NCI-H2029 treated with DMSO at 0.1 percent for 48 hours (cell line): ENCODE data around the gene AGAP1.

Experiments
- DNase-seq: peaks from one replicate; lab custom pipeline; 2025; lab: John Stamatoyannopoulos, UW

Gene AGAP1

DNA sequence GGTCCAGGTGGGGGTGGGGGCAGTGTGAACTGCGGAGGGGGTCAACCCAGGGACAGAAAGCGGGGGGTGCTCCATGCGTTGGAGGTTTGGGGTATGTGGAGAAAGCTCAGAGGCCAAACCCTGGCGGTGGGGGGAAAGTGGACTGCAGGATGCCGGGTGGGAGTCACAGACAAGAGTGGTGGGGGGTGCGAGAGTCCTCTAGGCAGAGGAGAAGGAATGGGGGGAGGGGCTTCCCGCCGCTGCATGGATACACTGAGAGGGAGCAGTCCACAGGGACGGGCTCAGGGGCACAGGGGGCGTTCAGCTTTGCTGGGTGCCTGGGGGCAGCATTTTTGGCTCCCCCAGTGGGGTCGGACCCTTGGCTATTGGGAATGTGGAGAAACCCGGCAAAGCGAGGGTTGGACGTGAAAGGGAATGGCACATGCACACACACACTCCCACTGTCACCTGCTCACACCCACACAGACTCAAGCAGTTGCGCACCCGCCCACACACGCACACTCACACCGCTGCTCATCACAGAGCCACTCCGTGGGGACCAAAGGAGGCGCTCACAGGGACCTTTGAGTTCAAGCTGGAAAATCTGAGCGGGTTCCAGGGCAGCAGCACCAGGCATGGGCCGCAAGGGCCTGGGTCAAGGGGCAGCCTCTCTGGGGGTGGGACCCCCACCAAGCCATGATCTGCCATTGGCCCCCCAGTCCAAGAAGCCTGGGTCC lies 666.7 kb downstream of the AGAP1 start:
- no peak for DNase-seq

DNA sequence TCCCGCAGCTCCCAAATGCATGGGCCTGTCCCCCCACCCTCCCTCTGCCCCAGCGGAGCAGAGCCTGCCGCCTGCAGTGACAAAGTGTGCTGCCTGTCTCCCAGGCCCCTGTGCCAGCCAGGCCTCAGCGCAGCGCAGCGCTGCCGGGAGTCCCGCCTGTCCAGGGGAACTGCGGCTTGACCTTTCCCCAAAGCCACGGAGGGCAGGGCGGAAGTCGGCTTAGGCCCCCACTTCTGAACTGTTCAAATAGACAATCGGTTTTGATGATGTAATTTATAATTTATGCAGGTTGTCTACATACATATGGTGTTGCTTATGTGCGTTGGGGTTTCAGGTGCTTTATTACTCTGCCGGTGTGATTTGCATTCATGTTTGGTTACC lies 667.2 kb downstream of the AGAP1 start:
- no peak for DNase-seq

DNA sequence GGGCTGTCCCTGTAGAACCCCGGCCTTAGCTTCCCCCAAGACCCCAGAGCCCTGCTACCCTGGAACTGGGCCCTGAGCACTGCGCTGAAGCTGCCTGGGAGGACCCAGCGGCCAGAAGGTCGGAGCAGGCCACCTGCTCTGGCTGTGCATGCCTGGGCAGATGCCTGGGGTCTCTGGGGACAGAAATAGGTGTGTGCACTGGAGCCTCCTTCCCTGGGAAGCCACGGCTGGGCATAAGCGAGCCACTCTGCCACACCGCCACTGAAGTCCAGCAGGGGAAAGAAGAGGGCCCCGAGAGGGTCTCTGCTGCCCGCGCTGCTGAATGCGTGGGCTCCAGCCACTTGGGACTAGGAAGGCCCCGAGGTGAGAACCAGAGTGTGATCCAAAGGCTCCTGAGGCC lies 667.7 kb downstream of the AGAP1 start:
- DNase-seq = no peak

DNA sequence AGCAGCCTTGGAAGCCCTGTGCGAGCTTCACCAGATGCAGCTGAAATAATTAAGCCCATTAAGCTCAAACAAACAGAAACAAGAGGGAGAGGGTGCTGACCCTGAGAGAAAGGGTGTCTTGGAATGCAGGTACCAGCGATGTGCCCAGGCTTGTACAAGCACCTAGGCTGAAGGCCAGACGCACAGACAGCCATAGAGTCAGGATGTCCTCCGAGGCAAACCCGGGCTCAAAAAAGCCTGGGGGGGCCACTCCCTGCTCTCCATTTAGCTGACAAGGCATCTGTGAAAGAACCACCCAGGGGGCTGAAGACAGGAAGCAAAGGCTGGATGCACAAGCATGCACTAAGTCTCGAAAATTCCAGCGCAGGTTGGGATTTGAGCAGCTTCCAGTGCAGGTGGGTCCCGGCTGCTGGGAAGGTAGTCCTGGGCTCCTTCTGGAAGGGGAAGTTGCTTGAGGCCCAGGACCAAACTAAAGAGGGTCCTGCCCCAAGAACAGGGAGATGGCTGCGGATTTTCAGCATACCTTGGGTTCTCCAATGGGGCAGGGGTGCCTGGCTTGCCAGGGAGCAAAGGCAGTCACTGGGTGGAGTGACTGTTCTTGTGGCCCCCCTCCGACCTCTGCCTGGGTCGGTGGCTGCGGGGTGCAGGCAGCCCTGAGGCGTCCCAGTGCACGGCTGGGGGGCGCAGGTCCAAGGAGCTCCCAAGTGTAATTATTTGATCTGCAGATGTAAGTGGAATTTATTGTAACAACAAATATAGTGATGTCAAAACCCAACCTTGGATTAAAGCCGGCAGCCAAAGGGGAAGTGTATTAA lies 668.4 kb downstream of the AGAP1 start:
- no peak for DNase-seq

DNA sequence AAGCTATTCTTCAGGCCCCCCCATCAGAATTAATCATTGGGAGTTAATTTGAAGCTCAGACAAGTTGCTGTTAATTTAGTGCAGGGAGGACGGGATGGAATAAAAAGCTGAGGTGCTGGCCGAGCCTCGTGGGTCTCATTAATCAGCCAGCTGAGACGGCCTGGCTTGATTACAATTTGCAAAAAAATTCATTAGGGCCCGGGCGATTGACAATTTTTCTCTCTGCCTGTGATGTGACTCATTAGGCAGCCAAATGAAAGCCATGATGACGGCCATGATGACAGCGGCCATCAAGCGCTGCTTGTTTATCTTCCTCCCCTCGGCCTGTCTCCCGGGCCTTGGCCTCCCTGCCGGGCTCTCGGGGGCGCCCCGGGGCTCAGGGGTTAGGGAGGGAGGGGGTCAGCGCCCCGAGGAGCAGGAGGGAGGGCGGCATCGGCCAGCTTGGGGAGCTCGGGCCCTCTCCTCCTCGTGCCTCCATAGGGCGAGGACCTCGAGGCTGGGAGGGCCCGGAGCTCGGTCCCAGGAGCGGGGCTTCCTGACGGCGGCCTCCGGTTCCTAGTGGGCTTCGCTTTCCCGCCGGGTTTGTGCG lies 669.1 kb downstream of the AGAP1 start:
- no peak for DNase-seq

DNA sequence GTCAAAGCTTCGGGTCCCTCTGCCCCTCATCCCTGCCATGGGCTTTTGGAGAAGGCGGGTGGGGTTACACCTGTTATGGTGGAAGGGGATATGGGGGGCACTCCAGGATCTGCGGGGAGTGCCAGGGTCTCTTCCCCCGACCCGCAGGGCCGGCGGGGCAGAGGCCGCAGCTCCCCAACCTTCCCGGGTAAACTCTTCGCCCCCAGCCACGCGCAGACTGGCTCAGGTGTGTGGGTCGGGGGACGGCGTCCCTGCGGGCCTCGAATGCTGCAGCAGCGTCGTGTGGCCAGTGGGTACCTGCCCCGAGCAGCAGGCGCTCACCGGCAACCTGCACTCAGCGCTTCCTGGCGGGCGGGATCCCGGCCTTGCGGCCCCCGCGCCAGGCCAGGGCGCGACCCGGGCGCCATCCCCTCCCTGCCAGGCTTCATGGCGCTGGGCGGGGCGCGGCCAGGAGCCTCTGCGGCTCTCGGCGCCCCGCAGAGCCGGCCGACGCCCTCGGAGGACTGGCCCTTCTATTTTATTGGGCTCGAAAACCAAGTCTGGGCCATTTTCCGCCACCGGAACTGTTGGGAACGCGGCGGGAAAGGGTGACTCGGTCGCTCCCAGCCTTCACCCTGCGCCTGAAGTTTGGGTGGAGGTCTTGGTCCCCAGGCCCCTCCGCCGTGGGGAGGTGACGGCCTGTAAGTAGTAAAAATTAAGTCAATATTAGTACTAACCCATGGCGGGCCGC lies 669.8 kb downstream of the AGAP1 start:
- DNase-seq = no peak

DNA sequence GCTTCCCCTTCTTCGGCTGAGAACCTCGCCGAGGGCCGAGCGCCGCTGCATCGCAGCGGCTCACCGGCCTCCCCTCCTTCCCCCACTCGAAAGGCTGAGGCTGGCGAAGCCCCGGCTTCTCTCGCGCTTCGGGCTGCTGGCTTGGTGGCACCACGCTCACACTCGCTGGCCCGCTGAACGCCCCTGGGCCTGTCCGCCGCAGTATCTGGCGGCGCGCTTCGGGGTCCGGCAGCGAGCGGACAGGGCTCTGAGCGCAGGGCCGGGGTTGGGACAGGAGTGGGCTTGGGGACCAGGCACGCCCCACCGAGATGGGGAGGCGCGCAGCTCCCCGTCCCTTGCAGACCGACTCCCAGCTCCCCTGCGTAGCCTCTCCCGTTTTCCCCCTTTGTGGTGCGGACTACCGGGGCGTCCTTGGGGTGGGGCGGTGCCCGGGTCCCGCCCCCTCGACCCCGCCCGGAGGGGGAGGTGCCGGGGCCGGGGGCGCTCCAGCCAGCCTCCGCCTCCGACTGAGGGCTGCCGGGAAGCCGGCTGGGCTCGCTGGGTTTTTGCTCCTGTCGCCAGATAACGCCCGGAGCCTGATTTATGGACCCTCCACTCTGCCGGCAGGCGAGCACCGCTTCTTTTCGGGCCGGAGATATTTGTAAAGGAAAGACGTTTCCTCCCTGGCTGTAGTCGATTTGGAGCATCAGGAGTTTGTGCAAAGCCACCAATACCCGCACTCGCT lies 670.5 kb downstream of the AGAP1 start:
- no peak for DNase-seq

DNA sequence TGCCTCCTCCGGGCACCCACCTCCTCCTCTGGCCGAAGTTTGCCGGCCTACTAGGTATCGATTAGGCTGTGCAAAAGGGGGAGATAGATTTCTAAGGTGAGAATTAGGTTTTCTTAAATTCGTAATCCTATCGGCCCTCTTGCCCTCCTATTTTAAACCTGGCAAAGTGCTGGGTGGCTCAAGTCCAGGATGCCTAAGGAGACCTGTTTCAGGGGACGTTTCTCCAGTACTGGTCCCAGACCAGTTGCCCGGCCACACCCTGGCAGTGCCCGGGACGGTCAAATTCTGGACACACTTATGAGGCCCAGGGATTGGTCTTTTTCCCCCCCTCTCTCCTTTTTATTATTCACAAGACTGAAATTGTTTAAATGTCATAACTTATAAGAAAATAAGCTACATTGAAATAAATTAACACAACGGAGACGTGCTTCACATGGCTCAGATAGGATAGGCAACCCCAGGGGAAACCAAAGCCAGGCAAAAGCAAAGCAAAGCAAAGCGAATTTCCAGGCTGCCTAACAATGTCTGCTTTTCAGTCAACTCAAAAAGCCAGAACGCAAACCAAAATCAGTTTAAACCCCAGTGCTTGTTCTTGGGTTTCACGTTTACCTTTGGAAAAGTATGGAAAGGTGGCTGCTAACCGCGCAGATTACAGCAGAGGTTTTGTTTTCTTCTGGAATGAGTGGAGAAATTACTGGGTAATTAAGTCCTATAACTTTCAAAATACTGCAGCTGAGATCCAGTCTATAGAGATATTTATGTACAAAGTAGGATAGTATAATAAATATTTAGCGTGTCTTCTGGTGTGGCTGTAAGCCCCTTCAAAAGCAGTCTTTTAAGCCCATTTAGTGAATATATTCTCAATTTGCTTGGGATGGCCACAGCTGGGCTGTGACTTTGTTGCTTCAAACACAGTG lies 671.3 kb downstream of the AGAP1 start:
- no peak for DNase-seq

DNA sequence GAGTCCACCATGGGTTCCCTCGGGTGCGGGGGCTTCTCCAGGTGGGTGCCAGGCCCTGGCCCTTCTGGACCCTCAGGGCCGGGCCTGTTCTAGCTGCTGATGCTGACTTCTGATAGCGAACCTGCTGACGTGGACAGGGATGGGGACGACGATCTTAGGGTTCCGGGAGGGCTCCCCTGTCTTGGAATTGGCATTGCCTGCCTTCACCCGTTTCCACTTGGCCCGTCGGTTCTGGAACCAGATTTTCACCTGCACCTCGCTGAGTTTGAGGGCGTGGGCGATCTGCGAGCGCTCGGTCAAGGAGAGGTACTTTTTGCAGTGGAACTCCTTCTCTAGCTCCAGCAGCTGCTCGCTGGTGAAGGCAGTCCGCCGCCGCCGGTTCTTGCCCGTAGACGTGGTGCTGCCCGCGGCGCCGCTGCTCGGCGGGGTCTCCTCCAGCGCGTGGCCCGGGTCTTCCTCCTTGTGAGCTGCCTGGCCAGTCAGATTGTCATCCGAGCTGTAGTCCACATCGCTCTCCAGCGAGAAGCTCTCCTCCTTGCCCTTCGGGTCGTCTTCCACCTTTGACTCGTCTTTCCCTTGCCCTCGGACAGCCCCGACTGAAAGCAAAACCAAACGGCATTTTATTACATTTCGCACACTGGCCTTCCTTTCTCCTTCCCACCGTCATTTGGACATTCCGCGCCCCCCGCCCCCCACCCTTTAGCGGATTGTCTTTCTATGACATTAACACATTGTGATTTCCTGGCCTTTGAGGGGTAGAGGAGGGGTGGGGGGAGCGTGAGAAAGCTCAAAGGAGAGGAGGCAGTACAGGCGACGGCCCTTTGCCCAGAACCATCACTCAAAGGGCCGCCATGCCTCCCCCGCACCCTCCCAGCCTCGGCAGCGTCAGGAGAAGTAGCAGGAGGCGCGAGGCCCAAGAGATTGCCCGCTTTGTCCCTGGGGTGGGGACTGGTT lies 672.3 kb downstream of the AGAP1 start:
- no peak for DNase-seq

DNA sequence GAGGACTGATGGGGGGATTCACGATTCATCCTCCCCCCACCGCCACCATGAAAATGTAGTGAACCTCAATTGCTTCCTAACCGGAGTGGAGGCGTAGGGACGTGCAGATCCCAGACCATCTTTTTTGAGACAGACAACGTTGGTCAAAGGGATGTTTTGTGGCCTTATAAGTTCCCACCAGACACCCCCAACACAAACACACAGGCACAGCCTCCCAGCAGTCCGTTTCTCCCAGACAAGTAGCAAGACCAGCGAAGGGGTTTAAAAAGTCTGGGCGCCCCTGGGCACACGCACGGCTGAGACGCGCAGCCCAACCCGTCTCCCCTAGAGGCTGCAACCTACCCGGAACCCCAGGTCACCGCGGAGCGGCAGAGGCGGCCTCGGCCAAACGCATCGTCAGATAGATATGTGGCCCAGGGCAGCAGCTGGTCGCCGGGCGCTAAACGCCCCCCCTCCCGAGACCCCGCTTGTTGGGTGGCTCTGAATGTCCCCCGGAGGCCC lies 673.0 kb downstream of the AGAP1 start:
- no peak for DNase-seq

DNA sequence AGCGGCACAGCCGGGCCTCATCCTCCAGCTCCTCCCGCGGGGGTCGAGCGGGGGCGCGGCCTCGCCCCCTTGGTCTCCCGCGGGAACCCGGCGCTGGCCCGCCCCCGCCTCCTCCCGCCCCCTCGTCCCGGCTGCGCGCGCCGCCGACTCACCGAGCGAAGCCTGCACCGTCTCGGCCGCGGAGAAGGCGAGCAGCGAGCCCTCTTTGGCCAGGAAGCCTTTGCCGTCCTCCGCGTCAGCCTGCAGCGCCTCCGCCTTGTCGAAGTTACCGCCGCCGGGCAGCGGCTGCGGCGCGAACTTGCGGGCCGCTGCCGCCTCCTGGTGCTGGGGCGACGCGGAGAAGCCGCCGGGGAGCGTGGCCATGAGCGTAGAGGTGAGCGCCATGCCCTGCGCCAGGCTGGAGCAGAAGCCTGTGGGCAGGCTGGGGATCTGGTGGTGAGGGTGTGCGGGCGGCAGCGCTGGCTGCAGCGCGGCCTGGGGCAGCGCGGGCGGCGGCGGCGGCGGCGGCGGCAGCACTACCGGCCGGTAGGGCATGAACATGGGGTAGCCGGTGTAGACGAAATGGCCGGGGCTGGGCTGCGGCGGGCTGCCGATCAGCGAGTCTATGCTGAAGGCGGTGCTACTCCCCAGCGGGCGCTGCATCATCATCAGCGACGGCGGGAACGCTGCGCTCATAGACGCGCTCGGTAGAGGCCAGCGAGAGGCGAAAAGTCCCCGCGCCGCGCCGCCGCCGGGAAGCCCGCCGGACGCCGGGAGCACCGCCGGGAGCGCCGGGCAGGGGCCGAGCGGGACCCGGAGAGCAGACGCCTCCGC lies 673.7 kb downstream of the AGAP1 start:
- no peak for DNase-seq

DNA sequence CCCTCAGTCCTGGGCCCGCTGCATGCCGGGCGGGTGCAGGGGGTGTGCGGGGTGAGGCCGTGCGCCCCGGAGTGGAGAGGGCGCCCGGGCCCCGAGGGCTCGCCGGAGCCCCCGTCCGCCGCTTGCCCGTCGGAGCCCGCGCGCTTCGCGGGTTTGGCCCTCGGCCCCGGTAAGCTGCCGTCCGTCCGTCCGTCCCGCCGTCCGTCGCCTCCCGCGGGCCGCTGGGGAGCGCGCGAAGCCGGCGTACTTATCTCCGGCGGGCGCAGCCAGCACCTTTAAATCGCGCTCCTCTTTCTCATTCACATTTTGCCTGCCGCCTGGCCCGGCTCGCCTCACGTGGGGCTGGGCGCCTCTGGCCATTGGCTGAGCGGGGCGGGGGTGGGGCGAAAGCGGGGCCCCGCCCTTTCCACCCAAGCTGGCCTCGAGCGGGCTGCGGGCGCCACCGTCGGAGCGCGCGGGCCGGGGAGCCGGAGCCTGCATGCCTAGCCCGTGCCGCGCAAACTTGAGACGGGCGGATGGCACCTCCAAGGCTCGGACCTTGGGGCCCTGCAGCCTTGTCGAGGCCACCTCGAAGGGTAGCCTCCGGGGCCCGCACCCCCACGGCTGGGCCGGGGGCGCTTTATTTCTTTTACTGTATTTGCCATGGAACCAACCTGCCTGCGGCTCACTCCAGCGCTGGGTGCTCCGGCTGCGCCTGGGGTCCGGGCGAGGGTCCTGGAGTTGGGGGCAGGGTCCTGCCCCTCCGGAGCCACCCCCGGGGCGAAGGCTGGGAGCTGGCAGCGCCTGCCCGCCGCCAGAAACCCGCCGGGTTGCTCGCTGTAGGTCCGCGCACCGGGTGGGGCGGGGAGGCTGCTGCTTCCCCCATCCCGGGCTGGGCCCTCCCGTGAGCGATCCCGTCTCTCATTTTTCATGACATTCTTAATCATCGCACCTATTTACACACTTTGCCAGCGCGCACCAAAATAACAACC lies 674.6 kb downstream of the AGAP1 start, which contains the start of gene GBX2:
TSS of gene GBX2 (minus strand) at position 277 of the 971 bp plus-strand sequence. CDS start 415 bp downstream, outside the sequence.
- DNase-seq = peak; percentile 14

DNA sequence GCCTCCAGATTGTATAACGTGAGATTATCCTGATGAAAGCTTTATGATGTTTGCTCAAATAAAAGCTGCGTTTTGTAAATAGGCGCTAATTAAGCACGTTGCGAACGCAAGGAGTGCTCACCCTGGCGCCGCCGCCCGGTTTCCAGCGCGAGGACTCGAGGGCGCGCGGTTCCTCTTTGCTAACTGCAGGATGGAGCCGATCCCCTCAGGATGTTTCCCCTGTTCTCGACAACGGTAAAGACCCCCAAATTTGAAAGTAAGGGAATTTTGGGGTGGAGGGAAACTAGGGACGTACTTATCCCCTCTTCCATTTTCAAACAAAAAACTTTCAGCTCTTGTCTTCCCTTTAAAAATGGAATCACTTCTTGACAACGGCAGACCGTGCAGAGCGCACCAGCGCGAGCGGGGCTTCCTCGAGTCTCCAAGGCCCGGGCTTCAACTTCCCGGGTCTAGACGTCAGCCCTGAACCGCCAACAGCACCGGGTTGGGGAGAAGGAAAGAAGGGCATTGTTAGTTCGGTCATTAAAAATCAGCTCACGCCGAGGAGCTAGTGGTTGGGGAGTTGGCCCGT lies 675.4 kb downstream of the AGAP1 start:
- no peak for DNase-seq

DNA sequence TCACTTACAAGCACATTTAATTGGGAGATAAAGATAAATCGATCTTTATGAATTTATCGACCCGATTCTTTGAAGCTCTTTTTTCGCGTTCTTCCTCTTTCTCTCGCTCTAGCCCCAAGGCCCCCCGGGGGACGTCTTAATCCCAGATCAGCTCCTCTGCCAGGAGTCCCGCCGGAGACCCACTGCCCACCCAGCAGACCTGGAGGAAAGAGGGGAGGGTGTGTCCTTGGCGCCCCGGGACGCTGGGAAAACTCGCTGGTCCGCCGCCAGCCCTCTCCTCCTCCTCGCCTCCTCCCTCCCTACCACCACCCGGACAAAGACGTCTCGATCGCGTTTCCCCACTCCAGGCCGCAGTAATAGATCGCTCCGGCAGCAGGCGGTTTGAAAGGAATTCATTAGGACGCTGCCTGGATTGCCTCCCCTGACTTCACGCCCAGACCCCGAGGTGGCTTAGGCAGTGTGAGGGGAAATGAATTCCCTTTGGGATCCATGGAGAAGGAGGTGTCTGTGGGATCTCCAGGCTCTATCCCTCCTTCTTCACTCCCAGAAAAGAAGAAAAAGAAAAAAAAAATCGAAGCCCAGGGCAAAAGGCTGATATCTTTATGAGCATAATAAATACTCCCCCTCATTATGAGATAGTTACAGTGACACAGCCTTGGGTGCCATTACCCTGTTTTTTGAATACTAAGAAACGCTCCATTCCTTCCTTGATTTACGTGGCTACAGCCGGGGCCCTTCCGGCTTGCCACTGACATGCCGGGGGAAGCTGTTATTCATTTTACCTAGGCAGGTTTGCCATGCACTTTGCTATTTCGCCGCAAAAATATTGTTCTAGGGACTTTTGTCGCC lies 676.1 kb downstream of the AGAP1 start:
- no peak for DNase-seq

DNA sequence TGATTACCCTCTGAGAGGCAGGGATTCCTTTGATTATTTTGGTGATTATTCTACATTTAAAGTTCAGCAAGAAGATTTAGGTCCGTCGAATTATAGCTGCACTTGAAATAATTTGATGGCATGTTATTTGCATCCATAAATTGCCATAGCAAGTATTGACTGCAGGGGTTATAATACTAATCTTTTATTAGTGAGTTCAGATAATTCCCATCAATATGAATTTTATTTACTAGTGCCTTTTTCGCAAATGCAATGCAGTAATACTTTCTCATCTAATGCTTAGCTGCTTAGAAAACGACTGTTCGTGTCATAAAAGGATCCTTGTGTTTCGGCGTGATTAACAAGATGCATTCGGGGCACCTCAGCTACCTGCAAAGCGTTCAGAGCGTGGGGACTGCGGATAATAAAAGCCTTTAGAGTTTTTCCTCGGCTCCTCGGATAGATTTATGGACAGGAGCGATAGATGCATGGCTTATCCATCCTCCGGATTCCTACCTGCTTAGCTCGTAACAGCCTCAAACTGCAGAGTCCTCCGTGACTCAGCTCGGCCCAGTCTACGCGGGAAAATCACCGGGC lies 676.8 kb downstream of the AGAP1 start:
- no peak for DNase-seq
